OCI-LY1 (cell line): ENCODE results near the gene AKAP13.

Source experiments
- H2AFZ ChIP-seq: fragments of 200-600 bp; sonication (generic), shearing (Covaris generic); 2 replicates; pipeline ENCODE4 v1.6.0; 2014; ENCODE audit warnings: antibody characterized with exemption, mild to moderate bottlenecking, low read length
- H3F3A ChIP-seq: fragments of 200-600 bp; sonication (generic), shearing (Covaris generic); 2 replicates; pipeline ENCODE4 v1.6.0; 2014; ENCODE audit warnings: mild to moderate bottlenecking, antibody characterized with exemption, low read length, moderate library complexity; ENCODE audit not compliant: insufficient read depth
- H3K27ac ChIP-seq: fragments of 200-600 bp; sonication (generic); 2 replicates; pipeline ENCODE4 v1.5.1; 2014; ENCODE audit warnings: low read length, mixed run types, mild to moderate bottlenecking, low read depth; ENCODE audit not compliant: poor library complexity, severe bottlenecking
- H3K27me3 ChIP-seq: fragments of 200-600 bp; sonication (generic); 2 replicates; pipeline ENCODE4 v1.6.0; 2014; ENCODE audit warnings: antibody characterized with exemption, mild to moderate bottlenecking, low read length, moderate library complexity; ENCODE audit not compliant: insufficient read depth
- H3K36me3 ChIP-seq: fragments of 200-600 bp; sonication (generic); 2 replicates; pipeline ENCODE4 v1.6.1; 2014; ENCODE audit warnings: mild to moderate bottlenecking, antibody characterized with exemption, low read length, moderate library complexity, mixed read lengths; ENCODE audit not compliant: insufficient read depth
- H3K4me1 ChIP-seq: fragments of 200-600 bp; sonication (generic); 2 replicates; pipeline ENCODE4 v1.5.1; 2014; ENCODE audit warnings: mild to moderate bottlenecking, low read length, moderate library complexity; ENCODE audit not compliant: insufficient read depth, severe bottlenecking
- H3K4me2 ChIP-seq: fragments of 200-600 bp; sonication (generic), shearing (Covaris generic); 2 replicates; pipeline ENCODE4 v1.6.1; 2014; ENCODE audit warnings: low read length
- H3K4me3 ChIP-seq: fragments of 200-600 bp; sonication (generic); 2 replicates; pipeline ENCODE4 v1.5.1; 2014; ENCODE audit warnings: low read length, low read depth, mild to moderate bottlenecking, mixed read lengths; ENCODE audit not compliant: poor library complexity, severe bottlenecking
- H3K79me2 ChIP-seq: fragments of 200-600 bp; shearing (Covaris generic); 2 replicates; pipeline ENCODE4 v1.6.1; 2016; ENCODE audit warnings: mixed run types, low read length, mixed read lengths; ENCODE audit not compliant: insufficient read depth
- H3K9ac ChIP-seq: fragments of 200-600 bp; sonication (generic), shearing (Covaris generic); 2 replicates; pipeline ENCODE4 v1.6.1; 2014; ENCODE audit warnings: mild to moderate bottlenecking, low read length, mixed read lengths
- H3K9me2 ChIP-seq: fragments of 200-600 bp; sonication (generic), shearing (Covaris generic); 2 replicates; pipeline ENCODE4 v1.6.1; 2014; ENCODE audit warnings: low read depth, mild to moderate bottlenecking, low read length, mixed read lengths
- H3K9me3 ChIP-seq: fragments of 200-600 bp; shearing (Covaris generic); 2 replicates; pipeline ENCODE4 v1.6.1; 2014; ENCODE audit warnings: low read length, mixed read lengths
- H4K20me1 ChIP-seq: fragments of 200-600 bp; sonication (generic), shearing (Covaris generic); 2 replicates; pipeline ENCODE4 v1.6.0; 2016; ENCODE audit warnings: mild to moderate bottlenecking, low read length; ENCODE audit not compliant: insufficient read depth
- CTCF ChIP-seq: fragments of 200-600 bp; sonication (generic), shearing (Covaris generic); IDR thresholded peaks from 2 replicates; pipeline ENCODE4 v1.5.1; 2017; ENCODE audit warnings: mild to moderate bottlenecking, antibody characterized with exemption, low read length, moderate library complexity, mixed read lengths
- EZH2 ChIP-seq: fragments of 200-600 bp; sonication (generic), shearing (Covaris generic); IDR thresholded peaks from 2 replicates; pipeline ENCODE4 v1.8.0; 2017; ENCODE audit warnings: borderline replicate concordance, mixed run types, mild to moderate bottlenecking, antibody characterized with exemption, low read length, moderate library complexity, mixed read lengths

Gene AKAP13

GRCh38 chr15:85381850-85382751 is 1.7 kb downstream of the AKAP13 start:
- no peaks in the 10 kb centered on the region; the same call in 1 of the 2 replicates for H3K36me3 ChIP-seq
- no peaks in the 10 kb centered on the region for H4K20me1 ChIP-seq
- no peak overlapping the region for H2AFZ ChIP-seq
- peaks cover 50% of the 10 kb centered on the region for H3K4me1 ChIP-seq
- TF ChIP-seq EZH2 (no peak), CTCF (no peak)
- H3K9ac ChIP-seq: peak overlapping the region; percentile 53
- H3K9me3 ChIP-seq: no peaks in the 10 kb centered on the region
- H3K27me3 ChIP-seq: no peaks in the 10 kb centered on the region
- peak overlapping the region; percentile 74 for H3K4me2 ChIP-seq
- H3K79me2 ChIP-seq: peaks cover 44% of the 10 kb centered on the region
- no peaks in the 10 kb centered on the region for H3F3A ChIP-seq
- peak overlapping the region; percentile 69 for H3K4me3 ChIP-seq
- no peaks in the 10 kb centered on the region for H3K9me2 ChIP-seq
- peak overlapping the region; percentile 45 for H3K27ac ChIP-seq

- Histone ChIP-seq H4K20me1 (no peaks in the 10 kb centered on the region), H3K4me1 (peaks cover 59% of the 10 kb centered on the region), H3K9ac (peak overlapping the region; percentile 53; the same call in 1 of the 2 replicates)
These were observed 2.5 kb downstream of the AKAP13 start for GRCh38 chr15:85382942-85383341.

GRCh38 chr15:85383470-85384148 is 3.2 kb downstream of the AKAP13 start:
- Histone ChIP-seq H3K4me1 (peaks cover 65% of the 10 kb centered on the region), H2AFZ (no peak overlapping the region), H3K4me3 (peak overlapping the region; percentile 69), H3K9ac (no peak overlapping the region), H3K9me3 (no peaks in the 10 kb centered on the region), H3K36me3 (no peaks in the 10 kb centered on the region; the same call in 1 of the 2 replicates), H3K9me2 (no peaks in the 10 kb centered on the region), H4K20me1 (no peaks in the 10 kb centered on the region), H3K4me2 (peak overlapping the region; percentile 74; the same call in 1 of the 2 replicates), H3K27ac (peak overlapping the region; percentile 45), H3K79me2 (peaks cover 50% of the 10 kb centered on the region), H3K27me3 (no peaks in the 10 kb centered on the region), H3F3A (no peaks in the 10 kb centered on the region)
- TF ChIP-seq CTCF (no peak), EZH2 (no peak)

More at GRCh38 chr15:85382942-85383341, 2.5 kb downstream of the AKAP13 start:
- H3K27ac ChIP-seq: peak overlapping the region; percentile 45
- no peaks in the 10 kb centered on the region; the same call in 1 of the 2 replicates for H3K36me3 ChIP-seq
- no peaks in the 10 kb centered on the region for H3K9me3 ChIP-seq
- no peaks in the 10 kb centered on the region for H3K9me2 ChIP-seq
- H3K79me2 ChIP-seq: peaks cover 46% of the 10 kb centered on the region
- no peak overlapping the region for H2AFZ ChIP-seq
- TF ChIP-seq CTCF (no peak), EZH2 (no peak)
- H3K4me3 ChIP-seq: peak overlapping the region; percentile 69
- no peaks in the 10 kb centered on the region for H3F3A ChIP-seq
- no peaks in the 10 kb centered on the region for H3K27me3 ChIP-seq
- peak overlapping the region; percentile 74 for H3K4me2 ChIP-seq
